GM21576 (cell line): ENCODE results near the gene USHBP1.
A peak's percentile ranks its signal among the peaks of the same experiment; 100 is the strongest.
"Not testable (repeated sequence)": the region's sequence is repeated elsewhere in the genome, so short reads cannot be mapped to it uniquely, and the experiment has no call there.

Experiments
- ATAC-seq: cut with Tn5 transposase; IDR thresholded peaks from one replicate; pipeline ENCODE4 v1.9.1; 2021; ENCODE audit warnings: mild to moderate bottlenecking, moderate library complexity; ENCODE audit not compliant: unreplicated experiment

The USHBP1 gene

GRCh38 chr19:17296976-17297375 lies 32.4 kb upstream of the USHBP1 start:
- ATAC-seq = no peak

GRCh38 chr19:17296273-17296672 lies 31.7 kb upstream of the USHBP1 start:
- ATAC-seq = no peak

GRCh38 chr19:17295551-17295950 lies 31.0 kb upstream of the USHBP1 start:
- not testable (repeated sequence) for ATAC-seq

GRCh38 chr19:17294051-17294891 lies 29.7 kb upstream of the USHBP1 start:
- no peak for ATAC-seq

- ATAC-seq = no peak
Observed at GRCh38 chr19:17293605-17294004, 29.1 kb upstream of the USHBP1 start.

GRCh38 chr19:17292301-17293074 lies 27.9 kb upstream of the USHBP1 start:
- peak; percentile 66 for ATAC-seq

- ATAC-seq = no peak
Observed at GRCh38 chr19:17289489-17289888, 24.9 kb upstream of the USHBP1 start.

- no peak for ATAC-seq
Observed at GRCh38 chr19:17286752-17287151, 22.2 kb upstream of the USHBP1 start.

GRCh38 chr19:17286263-17286662 lies 21.7 kb upstream of the USHBP1 start:
- no peak for ATAC-seq

GRCh38 chr19:17285415-17286135 lies 21.0 kb upstream of the USHBP1 start:
- ATAC-seq = no peak

- ATAC-seq = no peak
Observed at GRCh38 chr19:17283504-17283996, 19.0 kb upstream of the USHBP1 start.

- peak; percentile 67 for ATAC-seq
Observed at GRCh38 chr19:17282488-17283125, 18.1 kb upstream of the USHBP1 start.

- no peak for ATAC-seq
Observed at GRCh38 chr19:17281391-17282304, 17.1 kb upstream of the USHBP1 start, which contains the start of gene ANKLE1. TSS of gene ANKLE1 (plus strand) at chr19:17281901. CDS start at chr19:17281921, 20 bp downstream.

GRCh38 chr19:17279436-17279835 lies 14.9 kb upstream of the USHBP1 start:
- no peak for ATAC-seq

- ATAC-seq = no peak
Observed at GRCh38 chr19:17275441-17276175, 11.1 kb upstream of the USHBP1 start.

- not testable (repeated sequence) for ATAC-seq
Observed at GRCh38 chr19:17274892-17275291, 10.3 kb upstream of the USHBP1 start.

GRCh38 chr19:17268754-17269153 lies 4.2 kb upstream of the USHBP1 start:
- no peak for ATAC-seq

- ATAC-seq = peak; percentile 92
Observed at GRCh38 chr19:17266975-17267788, 2.6 kb upstream of the USHBP1 start, which contains the start of gene BABAM1. TSS of gene BABAM1 (plus strand) at chr19:17267443. CDS start at chr19:17268807, 1,364 bp downstream.
